Measurements from ENCODE around the gene EEF1AKMT2. TPM values are rescaled to one million over a fixed set of nuclear protein-coding genes. Genes with fewer than 3 reads are reported as not detected.

The EEF1AKMT2 gene
- total RNA-seq, 1 experiment from 2014 or later, result 18.4 TPM

- Histone ChIP-seq H3K27me3 (ENCODE audit: insufficient read depth, low read depth) (no peaks in the 10 kb centered on the region), H3K36me3 (ENCODE audit: low read depth) (no peaks in the 10 kb centered on the region), H3K9me2 (ENCODE audit: insufficient read depth) (no peaks in the 10 kb centered on the region), H3K79me2 (ENCODE audit: low read depth) (no peaks in the 10 kb centered on the region), H3K4me1 (replicated peaks; ENCODE audit: insufficient read depth) (peaks cover 8% of the 10 kb centered on the region; the same call in 1 of the 2 replicates), H3K4me3 (no peak overlapping the region), H3K9me3 (ENCODE audit: insufficient read depth, low read depth) (no peaks in the 10 kb centered on the region), H3K4me2 (no peak overlapping the region), H4K20me1 (ENCODE audit: insufficient read depth) (no peaks in the 10 kb centered on the region; the same call in 1 of the 2 replicates), H3K27ac (no peak overlapping the region), H2AFZ (no peak overlapping the region), H3F3A (ENCODE audit: insufficient read depth, low read depth) (no peaks in the 10 kb centered on the region)
- POLR2A ChIA-PET (ENCODE audit: unreplicated experiment), result no interaction called here
- intact Hi-C loops (cut with micrococcal nuclease; ENCODE audit: unreplicated experiment), result no loop called here
- CTCF ChIA-PET, result no interaction called here
- TF ChIP-seq, protein P1, sequence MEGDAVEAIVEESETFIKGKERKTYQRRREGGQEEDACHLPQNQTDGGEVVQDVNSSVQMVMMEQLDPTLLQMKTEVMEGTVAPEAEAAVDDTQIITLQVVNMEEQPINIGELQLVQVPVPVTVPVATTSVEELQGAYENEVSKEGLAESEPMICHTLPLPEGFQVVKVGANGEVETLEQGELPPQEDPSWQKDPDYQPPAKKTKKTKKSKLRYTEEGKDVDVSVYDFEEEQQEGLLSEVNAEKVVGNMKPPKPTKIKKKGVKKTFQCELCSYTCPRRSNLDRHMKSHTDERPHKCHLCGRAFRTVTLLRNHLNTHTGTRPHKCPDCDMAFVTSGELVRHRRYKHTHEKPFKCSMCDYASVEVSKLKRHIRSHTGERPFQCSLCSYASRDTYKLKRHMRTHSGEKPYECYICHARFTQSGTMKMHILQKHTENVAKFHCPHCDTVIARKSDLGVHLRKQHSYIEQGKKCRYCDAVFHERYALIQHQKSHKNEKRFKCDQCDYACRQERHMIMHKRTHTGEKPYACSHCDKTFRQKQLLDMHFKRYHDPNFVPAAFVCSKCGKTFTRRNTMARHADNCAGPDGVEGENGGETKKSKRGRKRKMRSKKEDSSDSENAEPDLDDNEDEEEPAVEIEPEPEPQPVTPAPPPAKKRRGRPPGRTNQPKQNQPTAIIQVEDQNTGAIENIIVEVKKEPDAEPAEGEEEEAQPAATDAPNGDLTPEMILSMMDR (conservative IDR thresholded peaks at IDR 0.05), result no peak
- TF ChIP-seq EZH2 (IDR thresholded peaks at IDR 0.05; ENCODE audit: low read depth), result no peak
- no TSS peak for BruUV-seq (replicated peaks)
- DNase-seq, result no peak
Measured at GRCh38 chr10:124733571-124734245, 58.0 kb downstream of the EEF1AKMT2 start.

DNA sequence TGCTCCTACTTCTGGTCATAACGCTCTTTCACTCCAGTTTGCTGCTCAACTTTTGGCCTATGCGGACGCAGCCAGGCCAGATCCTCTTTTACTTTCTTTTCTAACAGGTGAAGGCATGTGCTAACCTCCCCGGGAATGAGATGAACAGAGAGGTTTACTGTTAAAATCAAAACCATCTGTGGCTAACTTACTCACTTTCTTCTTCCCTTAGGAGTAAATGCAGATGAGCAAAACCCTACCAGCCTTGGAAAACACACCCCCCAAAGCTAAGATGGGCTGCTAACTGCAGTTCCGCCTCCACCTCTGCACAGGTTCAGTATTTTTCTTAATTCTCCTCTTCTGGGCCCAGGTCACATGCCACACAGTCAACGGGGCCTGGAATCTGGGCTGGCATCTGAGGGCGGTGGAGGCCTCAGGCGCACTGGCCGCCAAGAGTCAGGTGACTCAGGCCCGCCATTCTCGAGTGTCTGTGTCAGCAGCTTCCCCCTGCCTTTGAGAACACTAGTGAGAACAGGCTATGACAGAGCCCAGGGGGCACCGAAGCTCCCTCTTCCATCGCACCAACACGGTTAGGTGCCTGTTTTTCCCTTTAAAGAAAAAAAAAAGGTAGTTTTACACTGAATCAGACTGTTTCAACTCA is 58.6 kb downstream of the EEF1AKMT2 start:
- no peak for DNase-seq
- Histone ChIP-seq H3K4me3 (no peak overlapping the region), H3K4me1 (replicated peaks; ENCODE audit: insufficient read depth) (peaks cover 8% of the 10 kb centered on the region; the same call in 1 of the 2 replicates), H2AFZ (no peak overlapping the region), H3F3A (ENCODE audit: insufficient read depth, low read depth) (no peaks in the 10 kb centered on the region), H3K27me3 (ENCODE audit: insufficient read depth, low read depth) (no peaks in the 10 kb centered on the region), H4K20me1 (ENCODE audit: insufficient read depth) (no peaks in the 10 kb centered on the region; the same call in 1 of the 2 replicates), H3K9me3 (ENCODE audit: insufficient read depth, low read depth) (no peaks in the 10 kb centered on the region), H3K27ac (no peak overlapping the region), H3K36me3 (ENCODE audit: low read depth) (no peaks in the 10 kb centered on the region), H3K4me2 (no peak overlapping the region), H3K9me2 (ENCODE audit: insufficient read depth) (no peaks in the 10 kb centered on the region), H3K79me2 (ENCODE audit: low read depth) (no peaks in the 10 kb centered on the region)
- BruUV-seq (replicated peaks), result no TSS peak
- TF ChIP-seq EZH2 (IDR thresholded peaks at IDR 0.05; ENCODE audit: low read depth), result no peak
- TF ChIP-seq, protein P1 (conservative IDR thresholded peaks at IDR 0.05), result no peak
- intact Hi-C loops (cut with micrococcal nuclease; ENCODE audit: unreplicated experiment), result no loop called here
- ChIA-PET CTCF (no interaction called here), POLR2A (ENCODE audit: unreplicated experiment) (no interaction called here)

DNA sequence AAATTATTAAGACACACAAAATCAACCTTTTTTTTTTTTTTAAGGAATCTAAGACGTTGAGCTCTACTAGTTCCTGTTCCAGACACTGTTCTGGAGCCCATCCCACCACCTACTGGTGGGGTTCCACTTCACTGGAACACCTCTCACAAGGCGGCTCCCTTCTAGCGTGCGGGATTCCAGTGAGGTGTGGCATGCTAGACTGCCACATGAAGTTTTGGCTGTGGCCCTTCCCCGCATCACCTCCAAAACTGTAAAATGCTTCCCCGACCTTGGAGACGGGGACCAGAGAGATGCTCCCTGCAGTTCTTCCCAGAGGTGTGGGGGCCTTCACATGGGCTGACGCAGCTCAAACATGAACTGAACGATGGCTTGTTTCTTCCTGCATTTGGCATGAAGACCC is 60.1 kb downstream of the EEF1AKMT2 start:
- no peaks in the 10 kb centered on the region for H3K9me2 ChIP-seq (ENCODE audit: insufficient read depth)
- H4K20me1 ChIP-seq (ENCODE audit: insufficient read depth), result no peaks in the 10 kb centered on the region
- no peaks in the 10 kb centered on the region for H3K27me3 ChIP-seq (ENCODE audit: insufficient read depth, low read depth)
- CTCF ChIA-PET, result interaction anchor here (0.6 to 1.0 kb wide), 2 partner anchors 10 to 168 kb away, joined by 3 to 8 read pairs; no protein-coding TSS in a partner anchor
- BruUV-seq (replicated peaks), result no TSS peak
- H3K27ac ChIP-seq, result no peak overlapping the region
- TF ChIP-seq EZH2 (IDR thresholded peaks at IDR 0.05; ENCODE audit: low read depth), result no peak
- TF ChIP-seq, protein P1 (conservative IDR thresholded peaks at IDR 0.05), result no peak
- POLR2A ChIA-PET (ENCODE audit: unreplicated experiment), result no interaction called here
- H3K79me2 ChIP-seq (ENCODE audit: low read depth), result no peaks in the 10 kb centered on the region
- intact Hi-C loops (cut with micrococcal nuclease; ENCODE audit: unreplicated experiment), result no loop called here
- no peak for DNase-seq
- H2AFZ ChIP-seq, result no peak overlapping the region
- no peaks in the 10 kb centered on the region for H3F3A ChIP-seq (ENCODE audit: insufficient read depth, low read depth)
- H3K4me2 ChIP-seq, result no peak overlapping the region
- H3K9me3 ChIP-seq (ENCODE audit: insufficient read depth, low read depth), result no peaks in the 10 kb centered on the region
- no peak overlapping the region for H3K4me3 ChIP-seq
- no peaks in the 10 kb centered on the region for H3K36me3 ChIP-seq (ENCODE audit: low read depth)
- peaks cover 1% of the 10 kb centered on the region; the same call in 1 of the 2 replicates for H3K4me1 ChIP-seq (replicated peaks; ENCODE audit: insufficient read depth)

Measured in PC-9 (cell line).